Measurements from ENCODE around the gene IRF9.
A peak's percentile ranks its signal among the peaks of the same experiment; 100 is the strongest.

The IRF9 gene

GRCh38 chr14:24132976-24133375, 28.1 kb upstream of the IRF9 start:
- no peak for TF ChIP-seq CTCF (IDR thresholded peaks at IDR 0.05; ENCODE audit: low read depth, low read length)
- no peak for DNase-seq (ENCODE audit: extremely low read depth, low read depth)

- DNase-seq (ENCODE audit: extremely low read depth, low read depth): no peak
- no peak for TF ChIP-seq CTCF (IDR thresholded peaks at IDR 0.05; ENCODE audit: low read depth, low read length)
Measured at GRCh38 chr14:24133735-24134134, 27.3 kb upstream of the IRF9 start.

- DNase-seq (ENCODE audit: extremely low read depth, low read depth): no peak
- no peak for TF ChIP-seq CTCF (IDR thresholded peaks at IDR 0.05; ENCODE audit: low read depth, low read length)
Measured at GRCh38 chr14:24135584-24135833, 25.6 kb upstream of the IRF9 start.

GRCh38 chr14:24135834-24136683, 25.0 kb upstream of the IRF9 start, which contains the start of gene PSME1:
TSS of gene PSME1 (plus strand) at chr14:24136194. CDS start at chr14:24136263, 69 bp downstream.
- no peak for TF ChIP-seq CTCF (IDR thresholded peaks at IDR 0.05; ENCODE audit: low read depth, low read length)
- peak; percentile 63 for DNase-seq (ENCODE audit: extremely low read depth, low read depth)

- no peak for TF ChIP-seq CTCF (IDR thresholded peaks at IDR 0.05; ENCODE audit: low read depth, low read length)
- no peak for DNase-seq (ENCODE audit: extremely low read depth, low read depth)
Measured at GRCh38 chr14:24136684-24137528, 24.2 kb upstream of the IRF9 start.

- no peak for TF ChIP-seq CTCF (IDR thresholded peaks at IDR 0.05; ENCODE audit: low read depth, low read length)
- no peak for DNase-seq (ENCODE audit: extremely low read depth, low read depth)
Measured at GRCh38 chr14:24137529-24138395, 23.3 kb upstream of the IRF9 start.

All from AG09319 (cell line).